KG1 (cell line): ENCODE results near the gene RPAP2.
"Not testable (repeated sequence)": the region's sequence is repeated elsewhere in the genome, so short reads cannot be mapped to it uniquely, and the experiment has no call there.

Experiments used
- DNase-seq: peaks from one replicate; lab custom pipeline; 2025; lab: John Stamatoyannopoulos, UW

RPAP2 gene

DNA sequence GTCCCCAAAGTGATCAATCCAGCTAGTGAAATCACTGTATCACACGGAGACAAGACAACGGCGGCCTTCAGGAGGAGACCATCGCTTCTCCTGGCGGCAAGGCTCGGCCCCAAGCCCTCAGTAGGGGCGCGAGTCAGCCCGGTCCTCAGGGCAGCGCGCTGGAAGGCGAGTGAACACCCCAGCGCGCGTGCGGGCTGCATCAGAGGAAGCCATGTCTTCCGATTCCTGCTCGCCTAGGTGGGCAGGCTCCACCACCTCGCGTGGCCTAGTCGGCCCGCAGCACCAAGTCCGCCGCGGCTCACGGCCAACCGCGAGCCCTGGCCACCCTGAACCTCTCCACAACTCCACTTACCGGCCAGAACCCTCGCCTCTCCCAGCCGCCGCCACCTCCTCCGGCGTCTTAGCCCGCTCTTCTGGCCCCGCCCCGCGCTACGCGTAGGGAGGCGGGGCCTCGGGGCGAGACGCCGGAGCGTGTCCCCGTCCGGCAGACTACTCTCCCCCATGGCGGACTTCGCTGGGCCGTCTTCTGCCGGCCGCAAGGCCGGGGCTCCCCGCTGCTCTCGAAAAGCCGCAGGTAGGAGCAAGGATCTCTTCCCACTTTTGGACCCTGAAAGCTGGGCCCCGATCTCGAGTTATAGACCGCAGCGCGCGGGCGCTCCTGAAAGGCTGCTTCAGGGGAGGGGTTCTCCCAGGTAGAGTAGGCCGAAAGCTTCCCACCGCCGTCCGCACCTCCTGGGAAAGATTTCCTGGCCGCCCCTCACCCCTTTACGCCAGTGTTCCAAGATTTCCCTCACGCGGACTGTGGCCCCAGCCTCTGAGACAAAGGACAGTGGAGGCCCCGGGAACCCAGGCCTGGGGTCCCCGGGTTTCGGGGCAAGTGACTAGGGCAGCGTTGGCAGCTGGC, at the start of gene RPAP2, which contains the start of gene GLMN:
Gene RPAP2, plus strand, starts transcription at position 487 of the 904 bp plus-strand sequence. Its CDS starts 15 bp downstream, at position 502.
Gene GLMN, minus strand, starts transcription at position 415 of the 904 bp plus-strand sequence. CDS start 988 bp downstream, outside the sequence.
- DNase-seq, result peak; percentile 84

DNA sequence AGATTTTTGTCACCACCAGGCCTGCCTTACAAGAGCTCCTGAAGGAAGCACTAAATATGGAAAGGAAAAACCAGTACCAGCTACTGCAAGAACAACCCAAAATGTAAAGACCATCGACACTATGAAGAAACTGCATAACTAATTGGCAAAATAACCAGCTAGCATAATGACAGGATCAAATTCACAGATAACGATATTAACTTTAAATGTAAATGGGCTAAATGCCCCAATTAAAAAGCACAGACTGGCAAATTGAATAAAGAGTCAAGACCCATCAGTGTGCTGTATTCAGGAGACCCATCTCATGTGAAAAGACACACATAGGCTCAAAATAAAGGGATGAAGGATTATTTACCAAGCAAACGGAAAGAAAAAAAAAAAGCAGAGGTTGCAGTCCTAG, 44.1 kb upstream of the RPAP2 start:
- not testable (repeated sequence) for DNase-seq

DNA sequence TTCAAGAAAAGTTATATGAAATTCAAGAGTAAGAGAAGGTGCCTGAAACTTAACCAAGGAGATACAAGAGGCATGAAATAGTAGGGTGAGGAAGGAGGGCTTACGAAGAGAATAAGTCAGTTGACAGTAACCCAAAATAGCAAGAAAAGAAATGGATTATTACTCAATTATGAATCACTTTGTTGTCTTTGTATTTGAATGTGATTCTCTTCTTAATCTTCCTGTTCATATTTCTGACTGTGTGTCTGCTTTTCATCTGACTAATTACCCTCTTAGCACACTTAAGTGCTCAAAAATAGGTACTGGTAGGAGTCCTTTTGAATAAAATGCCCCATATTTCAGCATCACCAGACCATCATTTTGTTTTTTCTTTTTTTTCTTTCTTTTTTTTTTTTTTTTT, 39.5 kb upstream of the RPAP2 start:
- DNase-seq, result no peak

DNA sequence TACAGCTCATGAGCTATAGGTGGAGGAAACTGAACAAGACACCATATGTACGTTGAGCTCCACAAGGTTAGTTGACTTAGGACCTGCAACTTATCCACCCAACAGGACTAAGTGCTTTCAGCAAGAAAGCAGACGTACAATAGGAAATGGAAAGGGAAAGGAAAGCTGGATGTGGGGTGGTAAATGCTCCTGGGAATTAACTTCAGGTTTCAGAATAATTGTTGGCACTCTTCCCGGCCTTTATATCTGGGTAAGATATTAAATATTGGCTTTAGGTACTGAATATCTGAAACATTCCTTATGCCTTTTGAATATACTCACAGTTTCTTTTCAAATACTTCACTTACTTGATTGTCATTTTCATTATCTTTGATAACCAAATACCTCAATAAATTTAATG, 36.3 kb upstream of the RPAP2 start:
- no peak for DNase-seq

DNA sequence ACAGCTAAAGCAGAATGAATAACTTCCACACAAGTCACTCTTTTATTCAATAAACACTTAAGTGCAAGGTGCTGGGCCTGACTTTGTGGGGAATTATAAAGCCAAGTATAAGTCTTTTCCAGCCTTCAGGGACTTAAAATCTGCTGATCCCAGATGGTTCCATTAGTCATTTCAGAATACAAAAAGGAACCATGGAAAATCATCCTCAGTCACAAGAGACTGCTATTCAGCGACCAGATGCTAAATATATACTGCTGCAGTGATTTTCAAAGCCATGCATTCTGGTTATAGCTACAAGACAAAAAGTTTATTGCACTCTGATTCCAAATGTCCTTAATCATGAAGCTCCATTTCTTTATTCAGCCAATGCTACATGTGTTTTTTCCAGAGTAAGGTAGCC, 25.8 kb upstream of the RPAP2 start:
- no peak for DNase-seq

DNA sequence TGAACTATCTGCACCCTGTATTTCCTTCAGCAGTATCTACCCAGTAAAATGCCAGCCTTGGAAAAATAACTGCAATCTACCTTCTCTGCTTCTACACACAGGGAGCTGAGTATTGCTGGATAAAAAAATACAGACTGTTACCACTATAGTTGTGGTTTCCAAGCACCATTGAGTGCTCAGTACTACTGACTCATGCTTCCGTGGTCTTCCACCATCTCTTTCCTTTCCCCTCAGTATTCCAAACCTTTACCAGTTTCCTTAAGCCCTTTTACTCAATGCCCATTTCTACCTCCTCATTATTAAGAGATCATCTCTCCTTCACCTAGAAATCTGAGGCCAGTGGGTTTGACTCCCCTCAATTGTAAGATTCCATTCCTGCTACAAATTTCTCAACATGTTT, 23.9 kb upstream of the RPAP2 start:
- no peak for DNase-seq

DNA sequence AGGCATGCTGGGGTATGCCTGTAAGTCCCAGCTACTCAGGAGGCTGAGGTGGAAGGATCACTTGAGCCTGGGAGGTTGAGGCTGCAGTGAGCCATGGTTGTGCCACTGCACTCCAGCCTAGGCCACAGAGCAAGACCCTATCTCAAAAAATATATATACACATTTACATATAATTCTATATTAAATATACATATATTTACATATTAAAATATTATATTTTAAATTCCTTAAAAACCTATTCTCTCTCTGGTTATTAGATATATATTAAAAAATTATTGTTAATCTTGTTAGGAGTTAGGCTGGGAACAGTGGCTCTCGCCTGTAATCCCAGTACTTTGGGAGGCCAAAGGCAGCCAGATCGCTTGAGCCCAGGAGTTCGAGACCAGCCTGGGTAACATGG, 22.8 kb upstream of the RPAP2 start:
- no peak for DNase-seq

DNA sequence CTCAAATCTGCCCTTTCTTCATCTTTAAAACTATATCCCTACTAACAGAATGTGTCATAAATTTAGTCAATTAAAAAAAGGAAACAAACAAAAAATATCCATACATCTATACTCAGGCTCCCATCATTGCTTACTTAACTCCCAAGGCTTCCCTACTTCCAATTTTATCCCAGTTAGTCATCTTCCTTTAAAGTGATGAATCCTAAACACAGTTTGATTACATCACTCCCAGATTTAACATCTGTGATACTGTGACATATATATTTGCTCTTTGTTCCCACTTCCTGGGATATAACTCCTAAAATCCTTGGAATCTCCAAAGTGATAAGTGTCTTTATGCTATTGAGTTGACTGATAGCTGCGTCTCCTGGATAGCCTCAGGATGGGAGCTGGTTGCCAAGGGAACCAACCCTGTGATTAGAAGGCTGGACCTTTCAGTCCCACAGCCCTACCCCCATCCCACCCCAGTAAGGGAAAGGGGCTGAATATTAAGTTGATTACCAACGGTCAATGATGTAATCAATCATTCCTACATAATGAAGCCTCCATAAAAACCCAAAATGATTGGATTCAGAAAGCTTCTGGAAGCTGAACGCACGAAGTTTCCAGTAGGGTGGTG, 21.6 kb upstream of the RPAP2 start:
- DNase-seq, result no peak

DNA sequence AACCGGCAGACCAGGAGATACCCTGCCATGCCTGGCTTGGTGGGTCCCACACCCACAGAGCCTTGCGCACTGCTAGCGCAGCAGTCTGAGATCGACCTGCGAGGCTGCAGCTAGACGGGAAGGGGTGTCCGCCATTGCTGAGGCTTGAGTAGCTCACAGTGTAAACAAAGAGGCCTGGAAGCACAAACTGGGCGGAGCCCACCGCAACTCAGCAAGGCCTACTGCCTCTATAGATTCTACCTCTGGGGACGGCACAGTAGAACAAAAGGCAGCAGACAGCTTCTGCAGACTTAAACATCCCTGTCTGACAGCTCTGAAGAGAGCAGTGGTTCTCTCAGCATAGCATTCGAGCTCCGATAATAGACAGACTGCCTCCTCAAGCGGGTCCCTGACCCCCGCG, 19.1 kb upstream of the RPAP2 start:
- DNase-seq, result not testable (repeated sequence)

DNA sequence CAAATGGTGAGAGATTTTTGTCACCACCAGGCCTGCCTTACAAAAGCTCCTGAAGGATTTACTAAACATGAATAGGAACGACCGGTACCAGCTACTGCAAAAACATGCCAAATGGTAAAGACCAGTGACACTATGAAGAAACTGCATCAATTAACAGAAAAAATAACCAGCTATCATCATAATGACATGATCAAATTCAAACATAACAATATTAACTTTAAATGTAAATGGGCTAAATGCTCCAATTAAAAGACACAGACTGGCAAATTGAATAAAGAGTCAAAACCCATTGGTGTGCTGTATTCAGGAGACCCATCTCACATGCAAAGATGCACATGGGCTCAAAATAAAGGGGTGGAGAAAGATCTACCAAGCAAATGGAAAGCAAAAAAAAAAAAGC, 17.4 kb upstream of the RPAP2 start:
- DNase-seq, result not testable (repeated sequence)

DNA sequence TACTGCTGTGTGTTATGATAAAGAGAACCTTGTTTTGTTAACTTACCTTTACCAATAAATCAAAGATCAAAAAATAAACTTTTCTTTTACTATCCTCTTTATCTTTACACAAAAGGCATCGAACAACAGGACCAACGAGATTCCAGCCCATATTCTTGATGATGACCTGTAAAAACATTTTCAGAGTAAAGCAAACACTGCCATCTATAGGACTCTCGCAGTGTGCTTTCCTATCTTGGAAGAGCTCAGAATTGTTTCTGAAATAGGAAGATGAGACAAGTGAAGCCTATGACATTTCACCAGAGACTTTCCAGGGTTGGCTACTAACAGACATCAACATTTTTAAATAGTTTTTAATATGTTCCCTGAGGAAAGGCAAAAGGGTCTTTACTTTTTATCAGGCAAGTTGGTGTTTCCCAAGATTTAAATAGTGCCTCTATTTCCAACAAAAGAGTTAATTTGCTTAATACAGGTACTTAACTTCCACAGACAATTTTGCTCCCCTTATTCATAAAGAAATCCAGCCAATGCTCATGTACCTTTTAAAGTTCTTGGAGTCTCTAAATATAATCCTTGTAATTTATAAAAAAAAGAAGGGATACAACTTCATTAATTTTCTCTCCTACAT, 7.4 kb upstream of the RPAP2 start:
- DNase-seq, result no peak

DNA sequence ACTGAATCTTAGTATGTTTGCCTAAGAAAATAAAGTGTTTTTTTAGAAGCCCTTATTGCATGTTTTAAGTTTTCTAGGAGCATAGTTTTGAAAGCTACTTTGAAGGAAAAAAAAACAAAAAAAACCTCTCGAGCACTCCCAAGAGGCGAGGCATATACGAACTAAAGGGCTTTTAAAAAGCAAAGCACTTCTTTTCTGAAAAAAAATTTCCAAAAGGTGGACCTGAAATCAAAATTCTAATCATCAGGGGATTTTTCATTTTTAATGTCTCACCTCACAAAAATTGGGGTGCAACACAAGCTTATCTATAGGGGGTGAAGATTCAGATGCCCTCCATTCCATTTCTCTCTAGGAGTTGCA, 666 bp upstream of the RPAP2 start:
- peak; percentile 72 for DNase-seq

DNA sequence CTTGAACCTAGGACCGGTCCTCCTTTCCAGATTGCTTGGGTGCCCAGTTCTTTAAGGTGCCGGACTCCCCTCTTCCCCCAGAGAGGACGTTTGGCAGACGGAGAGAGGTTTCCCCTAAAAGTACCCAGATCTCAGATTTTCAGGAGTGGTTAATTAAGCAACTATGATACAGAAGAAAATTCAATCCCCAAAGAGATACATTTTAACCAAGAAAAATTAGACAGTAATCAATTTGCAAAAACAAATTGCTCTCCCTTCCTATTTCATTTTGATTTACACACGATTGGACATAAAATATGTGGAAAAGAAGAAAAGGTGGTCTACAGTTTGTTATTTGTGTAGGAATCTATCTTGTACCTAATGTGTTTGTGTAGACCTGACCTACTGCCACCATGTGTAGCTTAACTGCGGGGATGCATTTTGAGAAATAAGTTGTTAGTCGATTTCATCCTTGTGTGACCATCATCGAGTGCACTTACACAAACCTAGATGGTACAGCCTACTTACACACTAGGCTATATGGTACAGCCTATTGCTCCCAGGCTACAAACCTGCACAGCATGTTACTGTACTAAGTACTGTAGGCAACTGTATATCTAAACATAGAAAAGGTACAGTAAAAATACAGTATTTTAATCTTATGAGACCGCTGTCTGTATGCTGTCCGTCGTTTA, 755 bp downstream of the RPAP2 start:
- DNase-seq, result peak; percentile 14

DNA sequence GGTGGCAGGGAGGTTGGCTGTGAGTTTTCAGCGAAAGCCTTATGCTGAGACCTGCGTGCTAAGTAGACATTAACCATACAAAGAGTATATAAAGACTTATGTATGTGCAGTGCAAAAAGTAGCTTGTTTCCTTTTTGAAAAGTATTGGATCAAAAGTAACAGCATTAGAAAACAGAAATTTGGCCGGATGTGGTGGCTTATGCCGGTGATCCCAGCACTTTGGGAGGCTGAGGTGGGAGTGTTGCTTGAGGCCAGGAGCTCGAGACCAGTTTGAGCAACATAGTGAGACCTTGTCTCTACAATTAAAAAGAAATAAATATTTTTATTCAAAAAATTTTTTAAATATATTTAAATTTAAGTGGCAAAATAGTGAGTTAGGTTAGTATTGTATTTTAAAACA, 2.2 kb downstream of the RPAP2 start:
- no peak for DNase-seq

DNA sequence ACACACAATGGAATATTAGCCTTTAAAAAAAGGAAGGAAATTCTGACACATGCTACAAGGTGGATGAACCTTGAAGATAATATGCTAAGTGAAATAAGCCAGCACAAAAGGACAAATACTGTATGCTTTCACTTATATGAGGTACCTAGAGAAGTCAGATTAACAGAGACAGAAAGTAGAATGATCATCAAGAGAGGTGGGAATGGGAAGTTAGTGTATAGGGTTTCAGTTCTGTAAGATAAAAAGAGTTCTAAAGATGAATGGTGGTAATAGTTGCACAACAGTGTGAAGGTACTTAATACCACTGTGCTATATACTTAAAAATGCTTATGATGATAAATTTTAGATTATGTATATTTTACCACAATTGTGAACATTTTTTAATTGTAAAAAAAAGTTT, 7.2 kb downstream of the RPAP2 start:
- DNase-seq, result no peak

DNA sequence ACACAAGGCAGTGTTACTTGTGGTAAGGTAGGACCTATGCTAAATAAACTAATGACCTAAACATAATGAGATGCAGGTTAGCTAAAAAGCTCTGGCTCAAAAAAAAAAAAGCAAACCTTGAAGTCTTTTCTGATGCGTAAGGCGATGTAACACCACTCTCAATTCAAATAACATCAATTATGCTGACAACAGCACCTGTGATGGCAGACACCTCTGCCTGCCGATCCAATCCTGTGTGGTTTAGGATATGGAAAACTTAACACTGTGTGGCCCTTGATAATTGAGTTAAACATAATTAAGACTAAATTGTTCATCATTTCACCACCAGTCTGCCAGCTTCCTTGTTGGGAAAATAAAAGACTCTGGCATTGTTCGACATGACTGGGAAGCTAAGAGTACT, 9.1 kb downstream of the RPAP2 start:
- DNase-seq, result no peak

DNA sequence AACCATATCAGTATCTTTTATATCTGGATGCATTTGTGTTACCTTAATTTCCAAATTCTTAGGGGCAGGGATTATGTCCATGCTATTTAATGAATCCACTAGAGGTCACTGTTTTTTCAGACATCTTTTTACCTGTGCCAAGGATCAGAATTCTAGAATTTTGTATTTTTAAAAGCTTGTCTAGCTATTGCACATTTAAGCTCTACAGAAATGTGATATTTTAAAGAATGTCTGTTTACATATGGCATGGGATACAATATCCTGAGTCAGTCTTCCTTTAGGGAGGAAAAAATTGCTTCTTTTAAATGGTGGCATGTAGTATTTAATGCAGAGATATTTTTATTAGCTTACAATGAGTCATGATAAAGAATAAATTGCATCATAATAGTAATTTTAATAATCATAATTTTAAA, 11.3 kb downstream of the RPAP2 start:
- DNase-seq, result no peak

DNA sequence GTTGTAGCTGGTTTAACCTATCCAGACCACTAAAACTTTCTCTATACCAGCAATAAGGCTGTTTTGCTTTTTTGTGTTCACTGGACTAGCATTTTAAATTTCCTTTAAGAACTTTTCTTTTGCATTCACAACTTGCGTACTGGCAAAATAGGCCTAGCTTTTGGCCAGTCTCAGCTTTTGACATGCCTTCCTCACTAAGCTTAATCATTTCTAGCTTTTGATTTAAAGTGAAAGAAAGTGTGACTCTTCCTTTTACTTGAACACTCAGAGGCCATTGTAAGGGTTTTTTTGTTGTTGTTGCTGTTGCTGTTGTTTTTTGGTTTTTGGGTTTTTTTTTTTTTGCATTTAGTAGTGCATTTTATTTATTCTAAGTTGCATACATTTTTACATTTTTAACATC, 15.2 kb downstream of the RPAP2 start:
- DNase-seq, result no peak

DNA sequence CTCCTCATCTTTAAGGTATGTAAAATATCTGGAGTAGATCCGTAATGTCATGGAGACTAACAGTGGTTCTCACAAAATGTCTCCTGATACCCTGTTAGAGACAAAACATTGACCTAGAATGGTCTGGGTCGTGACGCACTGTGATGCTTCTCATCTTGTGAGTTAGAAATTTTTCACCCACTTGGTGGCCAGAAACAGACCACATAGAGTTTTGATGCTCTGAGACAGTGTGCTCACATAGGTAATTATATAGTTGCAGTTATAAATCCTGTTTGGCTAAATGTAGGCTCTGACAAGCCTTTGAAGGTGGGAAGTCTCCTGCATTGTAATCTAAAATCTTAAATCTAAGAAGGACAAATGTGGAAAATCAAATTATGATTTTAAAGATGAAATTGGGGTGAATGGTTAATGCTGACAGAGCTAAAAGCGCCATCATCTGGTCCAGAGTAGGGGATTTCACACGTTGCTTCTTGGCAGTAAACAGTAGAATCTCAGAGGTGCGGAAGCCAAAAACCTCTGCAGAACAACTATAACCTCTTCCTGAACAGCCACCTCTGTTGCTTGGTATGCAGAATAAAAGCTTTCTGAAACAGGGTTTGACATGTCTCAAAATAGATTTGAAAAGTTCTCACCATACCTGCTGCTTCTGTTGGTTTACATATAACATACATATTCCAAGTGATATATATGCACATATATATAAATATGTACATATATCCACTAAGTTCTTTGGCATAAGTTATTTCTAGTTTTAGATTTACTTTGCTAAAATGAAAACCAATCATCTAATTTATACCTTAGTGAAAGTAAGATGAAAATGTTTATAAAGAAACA, 17.1 kb downstream of the RPAP2 start:
- DNase-seq, result no peak

DNA sequence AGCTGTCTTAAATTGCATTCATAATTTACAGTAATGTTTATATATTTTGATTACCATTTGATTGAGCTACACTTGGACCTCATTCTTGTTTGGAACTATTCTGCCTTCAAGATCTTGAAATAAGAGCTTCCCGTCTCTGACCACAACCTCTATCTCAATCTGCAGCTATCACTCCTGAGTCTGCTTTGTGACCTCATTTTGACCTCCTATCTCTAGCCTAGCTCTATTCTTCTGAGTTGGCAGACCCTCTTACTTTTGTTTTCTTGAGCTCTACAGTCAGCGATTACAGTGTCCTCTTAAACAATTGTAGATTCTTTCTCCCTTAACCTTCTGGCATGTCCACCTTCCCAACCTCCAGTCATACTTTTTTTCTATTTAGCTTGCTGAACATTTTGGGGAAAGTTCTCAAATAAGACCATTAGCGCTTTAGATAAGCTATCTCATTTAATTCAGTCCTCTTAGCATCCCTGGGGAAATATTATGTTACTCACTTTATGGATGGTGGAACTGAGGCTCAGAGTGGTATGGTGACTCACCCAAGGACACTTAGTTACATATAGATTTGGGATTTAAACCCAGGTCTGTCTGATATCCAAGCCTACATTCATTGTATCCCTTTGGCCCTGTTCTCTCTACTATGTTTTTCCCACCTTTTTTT, 19.1 kb downstream of the RPAP2 start:
- DNase-seq, result no peak
